ENCODE results near the gene TMEM119.

The TMEM119 gene

DNA sequence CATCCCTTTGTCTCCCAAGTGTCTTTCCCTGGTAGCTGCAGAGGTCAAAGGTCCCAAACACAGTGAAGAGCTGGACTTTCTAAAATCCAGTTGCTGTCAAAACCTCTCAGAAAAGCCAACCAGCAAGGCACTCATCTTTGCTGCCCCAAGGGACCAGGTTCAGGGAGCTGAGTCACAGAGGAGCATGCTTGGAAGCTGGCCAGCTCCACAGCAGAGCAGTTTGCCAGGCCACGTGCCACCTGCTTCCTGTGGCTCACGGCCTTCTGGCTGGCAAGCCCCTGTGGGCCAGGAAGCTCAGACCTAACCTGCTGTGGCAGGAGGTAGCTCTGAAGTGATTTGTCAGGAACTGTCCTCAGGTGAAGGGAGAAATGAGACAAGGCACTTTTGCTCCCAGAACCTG, 31.9 kb downstream of the TMEM119 start:
- Mint-ChIP-seq H3K27ac (peak overlapping the region in 1 of 3 experiments; percentile 53), H3K27me3 (ENCODE audit: low read depth) (no peaks in the 10 kb centered on the region), H3K36me3 (ENCODE audit: low read depth) (peaks cover 39% of the 10 kb centered on the region), H3K4me1 (peaks cover 59% of the 10 kb centered on the region), H3K4me3 (no peak overlapping the region), H3K9me3 (no peaks in the 10 kb centered on the region)
- TF ChIP-seq, protein P1, sequence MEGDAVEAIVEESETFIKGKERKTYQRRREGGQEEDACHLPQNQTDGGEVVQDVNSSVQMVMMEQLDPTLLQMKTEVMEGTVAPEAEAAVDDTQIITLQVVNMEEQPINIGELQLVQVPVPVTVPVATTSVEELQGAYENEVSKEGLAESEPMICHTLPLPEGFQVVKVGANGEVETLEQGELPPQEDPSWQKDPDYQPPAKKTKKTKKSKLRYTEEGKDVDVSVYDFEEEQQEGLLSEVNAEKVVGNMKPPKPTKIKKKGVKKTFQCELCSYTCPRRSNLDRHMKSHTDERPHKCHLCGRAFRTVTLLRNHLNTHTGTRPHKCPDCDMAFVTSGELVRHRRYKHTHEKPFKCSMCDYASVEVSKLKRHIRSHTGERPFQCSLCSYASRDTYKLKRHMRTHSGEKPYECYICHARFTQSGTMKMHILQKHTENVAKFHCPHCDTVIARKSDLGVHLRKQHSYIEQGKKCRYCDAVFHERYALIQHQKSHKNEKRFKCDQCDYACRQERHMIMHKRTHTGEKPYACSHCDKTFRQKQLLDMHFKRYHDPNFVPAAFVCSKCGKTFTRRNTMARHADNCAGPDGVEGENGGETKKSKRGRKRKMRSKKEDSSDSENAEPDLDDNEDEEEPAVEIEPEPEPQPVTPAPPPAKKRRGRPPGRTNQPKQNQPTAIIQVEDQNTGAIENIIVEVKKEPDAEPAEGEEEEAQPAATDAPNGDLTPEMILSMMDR (IDR thresholded peaks at IDR 0.05; ENCODE audit: unreplicated experiment in 3 of 3) = no peak

DNA sequence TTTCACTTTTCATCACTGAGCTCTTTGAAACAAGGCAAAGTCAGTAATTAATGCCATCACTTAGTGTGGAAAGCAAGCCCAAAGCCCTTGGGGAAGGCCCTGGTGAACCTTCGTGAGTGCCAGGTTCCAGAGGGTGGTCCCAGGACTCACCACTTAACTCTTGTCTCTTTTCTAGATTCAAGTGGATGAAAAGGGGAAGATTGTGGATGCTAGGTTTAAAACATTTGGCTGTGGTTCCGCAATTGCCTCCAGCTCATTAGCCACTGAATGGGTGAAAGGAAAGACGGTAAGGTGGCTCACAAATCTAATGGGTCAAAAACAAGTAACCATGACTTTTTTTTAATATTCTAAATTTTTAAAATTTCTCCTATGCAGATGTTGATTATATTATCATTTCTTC, 32.7 kb downstream of the TMEM119 start:
- H3K4me1 Mint-ChIP-seq = peaks cover 57% of the 10 kb centered on the region
- TF ChIP-seq, protein P1 (IDR thresholded peaks at IDR 0.05; ENCODE audit: unreplicated experiment in 3 of 3) = no peak
- H3K27ac Mint-ChIP-seq = no peak overlapping the region
- H3K36me3 Mint-ChIP-seq (ENCODE audit: low read depth) = peaks cover 36% of the 10 kb centered on the region
- H3K4me3 Mint-ChIP-seq = peak overlapping the region in 1 of 3 experiments; percentile 70
- no peaks in the 10 kb centered on the region for H3K9me3 Mint-ChIP-seq
- no peaks in the 10 kb centered on the region for H3K27me3 Mint-ChIP-seq (ENCODE audit: low read depth)

DNA sequence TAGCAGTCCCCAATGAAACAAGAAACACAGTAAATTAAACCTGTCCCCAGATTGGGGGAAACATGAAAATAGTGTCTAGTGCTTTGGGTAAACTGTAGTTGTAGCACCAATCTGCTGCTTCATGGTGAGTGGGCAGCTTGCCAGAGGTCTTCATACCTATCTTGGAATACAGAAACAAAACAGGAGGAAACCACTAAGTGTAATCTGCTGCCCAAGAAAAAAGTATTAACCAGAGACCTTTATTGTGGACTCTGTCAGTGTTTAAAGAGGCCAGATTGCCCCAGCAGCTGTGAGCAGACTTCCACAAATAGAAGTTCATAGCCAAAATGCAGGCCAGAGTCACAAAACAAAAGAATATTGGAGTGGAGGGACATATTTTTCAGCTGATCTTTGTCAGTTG, 33.2 kb downstream of the TMEM119 start:
- Mint-ChIP-seq H3K27me3 (ENCODE audit: low read depth) (no peaks in the 10 kb centered on the region), H3K9me3 (no peaks in the 10 kb centered on the region), H3K36me3 (ENCODE audit: low read depth) (peaks cover 36% of the 10 kb centered on the region), H3K4me1 (peaks cover 61% of the 10 kb centered on the region), H3K4me3 (peak overlapping the region in 1 of 3 experiments; percentile 70), H3K27ac (no peak overlapping the region)
- TF ChIP-seq, protein P1 (IDR thresholded peaks at IDR 0.05; ENCODE audit: unreplicated experiment in 3 of 3) = no peak

DNA sequence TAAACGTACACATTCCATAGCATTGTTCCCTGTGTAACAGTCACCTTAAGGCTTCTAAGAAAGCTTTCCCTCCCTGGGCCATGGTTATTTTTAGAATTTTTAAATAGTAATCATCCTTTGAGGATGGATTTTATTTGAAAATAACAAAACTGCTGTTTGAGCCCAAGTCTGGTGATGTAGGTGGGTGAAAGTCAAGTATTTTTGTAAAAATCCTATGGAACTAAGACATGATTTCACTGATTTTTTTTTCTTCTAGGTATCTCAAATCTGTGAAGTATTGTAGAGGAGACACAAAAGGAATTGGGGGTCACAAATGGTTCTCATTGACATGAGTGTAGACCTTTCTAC, 34.1 kb downstream of the TMEM119 start:
- H3K27ac Mint-ChIP-seq = peak overlapping the region; percentile 93 to 99 (median 98)

DNA sequence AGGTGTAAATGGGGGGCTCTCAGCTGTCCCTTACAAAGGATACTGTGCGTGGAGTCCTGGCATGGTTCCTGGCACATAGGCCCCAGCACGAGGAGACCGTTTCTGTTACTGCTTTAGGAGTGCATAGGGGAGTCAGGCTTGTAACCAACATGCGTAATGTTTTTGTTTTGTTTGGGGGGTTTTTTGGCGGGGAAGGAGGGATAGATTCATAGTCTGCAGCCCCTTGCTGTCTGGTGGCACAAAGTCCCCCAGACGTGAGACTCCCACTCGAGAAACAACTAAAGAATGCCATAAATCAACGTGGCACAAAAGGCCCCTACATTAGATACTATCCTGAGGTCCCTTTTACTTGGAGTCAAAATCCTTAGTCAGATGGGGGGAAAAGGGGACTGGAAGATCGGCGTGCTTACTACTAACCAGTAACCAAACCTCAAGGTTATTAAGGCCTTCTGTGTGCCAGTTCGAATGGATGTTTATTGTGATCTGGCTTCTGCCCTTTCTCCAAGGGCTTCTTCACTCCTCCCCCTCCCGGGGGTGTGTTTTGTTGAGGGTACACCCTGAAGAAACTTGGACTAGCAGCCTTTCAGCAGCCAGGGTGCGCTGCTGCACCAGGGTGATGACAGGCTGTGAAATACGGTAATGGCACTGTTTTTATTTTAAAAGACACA, 34.6 kb downstream of the TMEM119 start:
- Mint-ChIP-seq H3K27me3 (ENCODE audit: low read depth) (no peaks in the 10 kb centered on the region), H3K4me1 (peaks cover 57% of the 10 kb centered on the region), H3K27ac (peak overlapping the region; percentile 93 to 99 (median 98)), H3K36me3 (ENCODE audit: low read depth) (peaks cover 27% of the 10 kb centered on the region), H3K9me3 (no peaks in the 10 kb centered on the region), H3K4me3 (peak overlapping the region; percentile 97 to 100 (median 100))
- TF ChIP-seq, protein P1 (IDR thresholded peaks at IDR 0.05; ENCODE audit: unreplicated experiment in 3 of 3) = peak; percentile 84 to 87 (median 85)

More for the DNA sequence above, 34.1 kb downstream of the TMEM119 start:
- H3K4me1 Mint-ChIP-seq = peaks cover 60% of the 10 kb centered on the region
- TF ChIP-seq, protein P1 (IDR thresholded peaks at IDR 0.05; ENCODE audit: unreplicated experiment in 3 of 3) = no peak
- no peaks in the 10 kb centered on the region for H3K9me3 Mint-ChIP-seq
- H3K4me3 Mint-ChIP-seq = peak overlapping the region; percentile 97 to 100 (median 100)
- peaks cover 29% of the 10 kb centered on the region for H3K36me3 Mint-ChIP-seq (ENCODE audit: low read depth)
- H3K27me3 Mint-ChIP-seq (ENCODE audit: low read depth) = no peaks in the 10 kb centered on the region

Data from nephron (organoid).